Measurements from ENCODE around the gene ACOT12.

The ACOT12 gene

GRCh38 chr5:81395262-81395661 is 1.3 kb upstream of the ACOT12 start:
- Histone ChIP-seq H3K27me3 (ENCODE audit: control insufficient read depth, insufficient read depth, low read length) (peaks cover 17% of the 10 kb centered on the region), H3K9ac (ENCODE audit: low read length) (no peak overlapping the region), H3K9me3 (ENCODE audit: control insufficient read depth, low read length) (no peaks in the 10 kb centered on the region), H3K4me3 (ENCODE audit: low read length) (no peak overlapping the region), H3K36me3 (ENCODE audit: control insufficient read depth, insufficient read depth, low read length) (no peaks in the 10 kb centered on the region), H3K4me1 (ENCODE audit: control insufficient read depth, insufficient read depth, low read length) (peaks cover 3% of the 10 kb centered on the region)

- Histone ChIP-seq H3K36me3 (ENCODE audit: control insufficient read depth, insufficient read depth, low read length) (no peaks in the 10 kb centered on the region), H3K4me3 (ENCODE audit: low read length) (no peak overlapping the region), H3K27me3 (ENCODE audit: control insufficient read depth, insufficient read depth, low read length) (peaks cover 17% of the 10 kb centered on the region), H3K9ac (ENCODE audit: low read length) (no peak overlapping the region), H3K9me3 (ENCODE audit: control insufficient read depth, low read length) (no peaks in the 10 kb centered on the region), H3K4me1 (ENCODE audit: control insufficient read depth, insufficient read depth, low read length) (peaks cover 3% of the 10 kb centered on the region)
Measured at GRCh38 chr5:81393430-81393782, 528 bp downstream of the ACOT12 start.

DNA sequence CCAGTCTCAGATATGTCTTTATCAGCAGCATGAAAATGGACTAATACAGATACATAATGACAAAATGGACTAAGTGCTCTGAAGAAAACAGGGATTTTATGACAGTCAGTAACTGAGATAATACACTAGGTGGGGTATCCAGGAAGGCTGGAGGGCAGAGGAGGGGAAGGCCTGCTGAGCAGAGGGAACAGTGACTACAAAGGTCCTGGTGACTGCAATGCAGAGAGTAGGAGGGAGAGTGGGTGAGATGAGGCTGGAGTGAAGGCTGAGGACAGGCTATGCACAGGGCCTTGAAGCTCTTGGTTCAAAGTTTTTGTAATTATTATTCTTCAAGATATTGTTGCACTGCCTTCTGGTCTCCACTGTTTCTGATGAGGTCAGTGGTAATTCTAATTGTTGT is 4.9 kb downstream of the ACOT12 start:
- Histone ChIP-seq H3K4me1 (ENCODE audit: control insufficient read depth, insufficient read depth, low read length) (peaks cover 3% of the 10 kb centered on the region), H3K27me3 (ENCODE audit: control insufficient read depth, insufficient read depth, low read length) (peaks cover 6% of the 10 kb centered on the region), H3K9ac (ENCODE audit: low read length) (no peak overlapping the region)

GRCh38 chr5:81388169-81388568 is 5.8 kb downstream of the ACOT12 start:
- Histone ChIP-seq H3K9me3 (ENCODE audit: control insufficient read depth, low read length) (no peaks in the 10 kb centered on the region), H3K9ac (ENCODE audit: low read length) (no peak overlapping the region), H3K36me3 (ENCODE audit: control insufficient read depth, insufficient read depth, low read length) (no peaks in the 10 kb centered on the region), H3K4me1 (ENCODE audit: control insufficient read depth, insufficient read depth, low read length) (no peaks in the 10 kb centered on the region), H3K27me3 (ENCODE audit: control insufficient read depth, insufficient read depth, low read length) (no peaks in the 10 kb centered on the region), H3K4me3 (ENCODE audit: low read length) (no peak overlapping the region)

More for the DNA sequence above, 4.9 kb downstream of the ACOT12 start:
- Histone ChIP-seq H3K4me3 (ENCODE audit: low read length) (no peak overlapping the region), H3K36me3 (ENCODE audit: control insufficient read depth, insufficient read depth, low read length) (no peaks in the 10 kb centered on the region), H3K9me3 (ENCODE audit: control insufficient read depth, low read length) (no peaks in the 10 kb centered on the region)

DNA sequence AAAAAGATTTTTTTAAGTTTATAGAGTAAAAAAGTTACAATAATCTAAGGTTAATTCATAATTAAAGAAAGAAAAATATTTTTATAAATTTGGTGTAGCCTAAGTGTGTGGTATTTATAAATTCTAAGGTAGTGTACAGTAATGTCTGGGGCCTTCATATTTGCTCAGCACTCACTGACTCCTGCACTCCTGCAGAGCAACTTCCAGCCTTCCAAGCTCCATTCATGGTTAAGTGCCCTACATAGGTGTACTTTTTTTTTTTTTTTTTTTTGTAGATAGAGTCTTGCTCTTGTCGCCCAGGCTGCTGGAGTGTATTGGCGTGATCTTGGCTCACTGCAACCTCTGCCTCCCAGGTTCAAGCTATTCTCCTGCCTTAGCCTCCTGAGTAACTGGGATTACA is 10.1 kb downstream of the ACOT12 start:
- Histone ChIP-seq H3K4me1 (ENCODE audit: control insufficient read depth, insufficient read depth, low read length) (no peaks in the 10 kb centered on the region), H3K36me3 (ENCODE audit: control insufficient read depth, insufficient read depth, low read length) (no peaks in the 10 kb centered on the region), H3K9me3 (ENCODE audit: control insufficient read depth, low read length) (no peaks in the 10 kb centered on the region)

DNA sequence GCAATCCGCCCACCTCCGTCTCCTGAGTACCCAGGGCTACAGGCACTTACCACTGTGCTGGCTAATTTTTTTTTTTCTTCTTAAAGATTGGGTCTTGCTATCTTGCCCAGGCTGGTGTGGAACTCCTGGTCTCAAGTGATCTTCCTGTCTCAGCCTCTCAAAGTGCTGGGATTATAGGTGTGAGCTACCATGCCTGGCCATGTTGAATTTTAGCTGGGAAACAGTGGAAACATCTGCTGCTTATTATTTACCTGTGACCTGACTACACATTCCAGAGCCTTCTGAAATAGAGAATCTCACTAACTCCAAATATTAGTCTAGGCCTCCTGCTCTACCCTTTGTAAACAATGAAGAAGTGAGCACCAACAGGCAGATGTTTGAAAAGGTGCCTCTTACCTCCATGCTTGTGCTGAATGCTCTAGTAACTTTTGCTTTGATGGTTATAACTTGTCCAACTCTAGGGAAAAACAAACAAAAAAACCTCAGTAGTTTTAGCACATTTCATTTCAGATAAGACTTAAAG is 22.5 kb downstream of the ACOT12 start:
- H3K4me1 ChIP-seq (ENCODE audit: control insufficient read depth, insufficient read depth, low read length), result no peaks in the 10 kb centered on the region
- H3K9ac ChIP-seq (ENCODE audit: low read length), result no peak overlapping the region
- H3K4me3 ChIP-seq (ENCODE audit: low read length), result no peak overlapping the region
- no peaks in the 10 kb centered on the region for H3K36me3 ChIP-seq (ENCODE audit: control insufficient read depth, insufficient read depth, low read length)
- no peaks in the 10 kb centered on the region for H3K27me3 ChIP-seq (ENCODE audit: control insufficient read depth, insufficient read depth, low read length)
- H3K9me3 ChIP-seq (ENCODE audit: control insufficient read depth, low read length), result no peaks in the 10 kb centered on the region

More for the DNA sequence above, 10.1 kb downstream of the ACOT12 start:
- H3K27me3 ChIP-seq (ENCODE audit: control insufficient read depth, insufficient read depth, low read length), result no peaks in the 10 kb centered on the region
- H3K4me3 ChIP-seq (ENCODE audit: low read length), result no peak overlapping the region
- no peak overlapping the region for H3K9ac ChIP-seq (ENCODE audit: low read length)

DNA sequence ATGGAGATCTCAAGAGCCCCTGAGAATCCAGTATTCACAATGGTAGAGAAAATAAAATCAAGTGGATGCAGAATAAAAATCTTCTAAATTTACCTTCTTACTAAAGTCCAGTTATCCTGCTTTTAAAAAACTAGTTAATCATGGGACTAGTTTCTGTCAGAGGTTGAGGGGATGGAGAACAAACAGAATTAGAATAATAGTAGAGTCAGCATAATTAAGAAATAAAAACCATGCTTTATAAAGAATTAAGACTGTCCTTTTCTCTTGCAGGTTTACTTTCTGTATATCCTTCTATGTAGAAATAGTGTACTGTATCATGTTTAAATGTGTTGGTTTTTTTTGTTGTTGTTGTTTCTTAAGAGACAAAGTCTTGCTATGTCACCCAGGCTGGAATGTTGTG is 23.0 kb downstream of the ACOT12 start:
- H3K27me3 ChIP-seq (ENCODE audit: control insufficient read depth, insufficient read depth, low read length), result no peaks in the 10 kb centered on the region
- H3K4me1 ChIP-seq (ENCODE audit: control insufficient read depth, insufficient read depth, low read length), result no peaks in the 10 kb centered on the region
- no peaks in the 10 kb centered on the region for H3K9me3 ChIP-seq (ENCODE audit: control insufficient read depth, low read length)
- no peaks in the 10 kb centered on the region for H3K36me3 ChIP-seq (ENCODE audit: control insufficient read depth, insufficient read depth, low read length)
- H3K4me3 ChIP-seq (ENCODE audit: low read length), result no peak overlapping the region
- no peak overlapping the region for H3K9ac ChIP-seq (ENCODE audit: low read length)

DNA sequence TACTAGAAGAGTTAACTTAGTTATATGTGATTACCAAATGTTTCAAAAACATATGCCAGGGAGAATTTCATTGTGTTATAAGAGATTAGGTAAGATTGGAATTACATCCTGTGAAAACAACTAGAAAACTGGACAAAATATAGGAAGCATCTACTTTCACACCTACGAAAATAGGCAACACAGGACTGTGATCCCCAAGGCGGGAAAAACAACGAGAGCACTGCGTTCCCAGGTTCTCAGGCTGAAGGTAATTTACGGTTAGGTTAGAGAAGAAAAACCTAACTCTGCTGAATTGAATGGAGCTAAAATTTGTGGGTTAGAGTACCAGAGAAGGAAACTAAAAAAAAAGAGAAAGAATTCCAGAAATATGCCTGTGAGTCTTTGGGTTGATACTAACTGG is 28.4 kb downstream of the ACOT12 start:
- no peaks in the 10 kb centered on the region for H3K9me3 ChIP-seq (ENCODE audit: control insufficient read depth, low read length)
- no peak overlapping the region for H3K4me3 ChIP-seq (ENCODE audit: low read length)
- no peaks in the 10 kb centered on the region for H3K27me3 ChIP-seq (ENCODE audit: control insufficient read depth, insufficient read depth, low read length)
- H3K9ac ChIP-seq (ENCODE audit: low read length), result no peak overlapping the region
- no peaks in the 10 kb centered on the region for H3K36me3 ChIP-seq (ENCODE audit: control insufficient read depth, insufficient read depth, low read length)
- H3K4me1 ChIP-seq (ENCODE audit: control insufficient read depth, insufficient read depth, low read length), result no peaks in the 10 kb centered on the region

DNA sequence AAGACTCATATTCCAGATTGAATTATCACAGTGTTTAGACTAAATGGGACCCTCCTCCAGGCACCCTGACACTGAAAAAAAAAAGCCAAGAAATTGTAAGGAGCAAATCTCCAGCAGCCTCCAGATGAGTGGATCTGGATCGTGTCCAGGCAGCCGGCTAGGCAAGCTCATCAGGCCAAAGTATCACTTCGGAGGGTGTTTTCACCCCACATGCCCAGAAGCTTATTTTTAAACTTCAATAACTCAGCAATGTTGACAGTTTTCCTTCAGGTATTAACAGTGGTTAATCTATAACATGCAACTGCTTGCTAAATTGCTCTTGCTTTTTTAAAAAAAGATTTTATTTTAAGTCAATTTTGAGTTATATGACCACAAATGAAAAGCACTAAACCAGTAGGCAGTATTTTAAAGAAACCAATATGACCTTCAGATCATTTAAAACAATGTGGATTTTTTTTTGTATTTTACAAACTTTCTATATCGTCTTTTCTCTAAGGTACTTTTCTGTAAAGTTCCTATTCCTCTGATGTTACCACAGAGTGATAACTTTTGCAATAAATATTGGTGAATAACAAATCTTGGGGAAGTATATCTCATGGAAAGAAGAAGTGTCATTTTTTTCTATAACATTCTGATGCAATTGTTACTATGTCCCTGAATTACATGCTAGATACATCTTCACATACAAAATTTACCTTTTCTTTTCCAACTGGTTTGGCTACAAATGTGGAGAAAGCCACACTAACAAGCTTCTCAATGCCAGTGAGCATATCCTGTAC is 30.7 kb downstream of the ACOT12 start:
- Histone ChIP-seq H3K9me3 (ENCODE audit: control insufficient read depth, low read length) (no peaks in the 10 kb centered on the region), H3K4me1 (ENCODE audit: control insufficient read depth, insufficient read depth, low read length) (no peaks in the 10 kb centered on the region), H3K9ac (ENCODE audit: low read length) (no peak overlapping the region), H3K27me3 (ENCODE audit: control insufficient read depth, insufficient read depth, low read length) (no peaks in the 10 kb centered on the region), H3K36me3 (ENCODE audit: control insufficient read depth, insufficient read depth, low read length) (no peaks in the 10 kb centered on the region), H3K4me3 (ENCODE audit: low read length) (no peak overlapping the region)

GRCh38 chr5:81361600-81361999 is 32.3 kb downstream of the ACOT12 start:
- Histone ChIP-seq H3K27me3 (ENCODE audit: control insufficient read depth, insufficient read depth, low read length) (no peaks in the 10 kb centered on the region), H3K36me3 (ENCODE audit: control insufficient read depth, insufficient read depth, low read length) (no peaks in the 10 kb centered on the region), H3K9me3 (ENCODE audit: control insufficient read depth, low read length) (no peaks in the 10 kb centered on the region), H3K4me3 (ENCODE audit: low read length) (no peak overlapping the region), H3K4me1 (ENCODE audit: control insufficient read depth, insufficient read depth, low read length) (no peaks in the 10 kb centered on the region), H3K9ac (ENCODE audit: low read length) (no peak overlapping the region)

DNA sequence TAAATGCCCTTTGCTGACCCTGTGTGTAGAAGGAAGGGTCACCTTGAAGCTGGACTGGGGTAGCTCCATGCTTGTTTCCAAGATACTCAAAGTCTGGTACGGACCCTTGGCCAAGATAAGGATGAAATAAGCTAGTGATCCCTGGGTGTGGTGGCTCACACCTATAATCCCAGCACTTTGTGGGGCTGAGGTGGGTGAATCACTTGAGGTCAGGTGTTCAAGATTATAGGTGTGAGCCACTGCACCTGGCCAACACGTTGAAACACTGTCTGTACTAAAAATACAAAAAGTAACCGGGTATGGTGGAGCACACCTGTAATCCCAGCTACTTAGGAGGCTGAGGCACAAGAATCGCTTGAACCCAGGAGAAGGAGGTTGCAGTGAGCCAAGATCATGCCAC is 33.3 kb downstream of the ACOT12 start:
- Histone ChIP-seq H3K4me1 (ENCODE audit: control insufficient read depth, insufficient read depth, low read length) (no peaks in the 10 kb centered on the region), H3K9ac (ENCODE audit: low read length) (no peak overlapping the region), H3K9me3 (ENCODE audit: control insufficient read depth, low read length) (no peaks in the 10 kb centered on the region), H3K4me3 (ENCODE audit: low read length) (no peak overlapping the region), H3K36me3 (ENCODE audit: control insufficient read depth, insufficient read depth, low read length) (no peaks in the 10 kb centered on the region), H3K27me3 (ENCODE audit: control insufficient read depth, insufficient read depth, low read length) (no peaks in the 10 kb centered on the region)

DNA sequence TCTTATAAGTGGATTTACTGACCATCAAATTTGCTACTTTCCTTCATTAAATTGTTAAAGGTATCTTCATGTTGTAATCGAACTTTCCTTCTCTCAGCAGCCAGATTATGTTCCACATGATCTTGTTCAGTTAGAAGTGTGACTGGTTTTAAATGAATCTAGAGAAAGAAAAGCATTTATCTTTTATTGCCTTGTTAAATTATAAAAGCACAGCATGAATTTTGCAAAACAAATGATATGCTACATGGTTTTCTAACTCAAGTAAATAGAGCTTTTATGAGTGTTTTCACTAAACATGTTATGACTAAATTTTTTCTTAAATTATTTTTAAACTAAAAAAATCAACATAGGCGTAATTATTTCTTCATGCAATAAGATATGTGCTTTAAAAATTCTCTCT is 34.1 kb downstream of the ACOT12 start:
- Histone ChIP-seq H3K9me3 (ENCODE audit: control insufficient read depth, low read length) (no peaks in the 10 kb centered on the region), H3K9ac (ENCODE audit: low read length) (no peak overlapping the region), H3K27me3 (ENCODE audit: control insufficient read depth, insufficient read depth, low read length) (no peaks in the 10 kb centered on the region), H3K36me3 (ENCODE audit: control insufficient read depth, insufficient read depth, low read length) (no peaks in the 10 kb centered on the region), H3K4me1 (ENCODE audit: control insufficient read depth, insufficient read depth, low read length) (no peaks in the 10 kb centered on the region), H3K4me3 (ENCODE audit: low read length) (no peak overlapping the region)

DNA sequence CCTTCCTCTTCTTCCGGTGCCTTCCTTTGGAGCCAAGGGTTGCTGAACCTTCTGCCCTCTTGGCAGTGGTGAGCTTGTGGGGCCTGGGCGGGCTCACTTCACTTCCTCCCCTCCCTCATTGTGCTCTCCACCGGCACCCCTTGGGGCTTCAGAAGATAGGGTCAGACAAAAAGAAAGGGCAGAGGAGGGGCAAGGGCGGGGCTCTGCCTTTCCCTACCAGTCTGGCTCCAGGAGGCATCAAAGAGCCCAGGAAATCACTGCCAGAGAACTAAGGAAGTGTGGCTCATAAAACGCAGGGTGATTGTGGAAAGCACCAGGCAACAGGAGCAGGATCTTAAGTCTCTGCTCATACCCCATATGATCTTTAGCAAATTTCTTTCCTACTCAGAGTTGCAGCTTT is 34.8 kb downstream of the ACOT12 start:
- Histone ChIP-seq H3K27me3 (ENCODE audit: control insufficient read depth, insufficient read depth, low read length) (no peaks in the 10 kb centered on the region), H3K4me3 (ENCODE audit: low read length) (no peak overlapping the region), H3K4me1 (ENCODE audit: control insufficient read depth, insufficient read depth, low read length) (no peaks in the 10 kb centered on the region), H3K9ac (ENCODE audit: low read length) (no peak overlapping the region), H3K9me3 (ENCODE audit: control insufficient read depth, low read length) (no peaks in the 10 kb centered on the region), H3K36me3 (ENCODE audit: control insufficient read depth, insufficient read depth, low read length) (no peaks in the 10 kb centered on the region)
